Subcutaneous abdominal adipose tissue (tissue), 5 donors: Measurements from ENCODE around the gene PER2.

Experiments used
- H3K27ac ChIP-seq: one replicate; pipeline ENCODE4 v1.7.0; 2013; ENCODE audit warnings: low read depth, mild to moderate bottlenecking, inconsistent platforms, low read length, moderate library complexity
- H3K27me3 ChIP-seq, 5 donors: one replicate each; pipeline ENCODE4 v1.7.0; 2013; ENCODE audit warnings: low read length in 5 of 5, inconsistent platforms in 1 of 5; ENCODE audit not compliant: control insufficient read depth in 5 of 5, insufficient read depth in 4 of 5
- H3K36me3 ChIP-seq, 5 donors: one replicate each; pipeline ENCODE4 v1.7.0; 2013; ENCODE audit warnings: low read length in 5 of 5; ENCODE audit not compliant: control insufficient read depth in 5 of 5, insufficient read depth in 5 of 5
- H3K4me1 ChIP-seq, 5 donors: one replicate each; pipeline ENCODE4 v1.7.0; 2013; ENCODE audit warnings: low read length in 5 of 5, mild to moderate bottlenecking in 3 of 5, moderate library complexity in 1 of 5; ENCODE audit not compliant: control insufficient read depth in 5 of 5, insufficient read depth in 5 of 5
- H3K4me3 ChIP-seq, 5 donors: one replicate each; pipeline ENCODE4 v1.7.0; 2013; ENCODE audit warnings: low read length in 5 of 5, low read depth in 1 of 5
- H3K9ac ChIP-seq, 5 donors: one replicate each; pipeline ENCODE4 v1.7.0; 2013; ENCODE audit warnings: low read length in 5 of 5, mild to moderate bottlenecking in 4 of 5, moderate library complexity in 3 of 5
- H3K9me3 ChIP-seq, 5 donors: one replicate each; pipeline ENCODE4 v1.7.0; 2013; ENCODE audit warnings: low read length in 5 of 5; ENCODE audit not compliant: control insufficient read depth in 5 of 5
- donor health status: healthy.
- donor health status: healthy.
- donor health status: healthy.
- donor health status: healthy.
- donor health status: healthy.

Gene PER2

GRCh38 chr2:238271061-238271554, 17.3 kb downstream of the PER2 start:
- H3K4me3 ChIP-seq: no peak overlapping the region

GRCh38 chr2:238270606-238271005, 17.8 kb downstream of the PER2 start:
- Histone ChIP-seq H3K9ac (no peak overlapping the region), H3K9me3 (no peaks in the 10 kb centered on the region), H3K27ac (no peak overlapping the region), H3K4me1 (no peaks in the 10 kb centered on the region), H3K27me3 (no peaks in the 10 kb centered on the region), H3K36me3 (peaks cover 4 to 85% (median 73%) of the 10 kb centered on the region in 5 donors), H3K4me3 (no peak overlapping the region)

More at GRCh38 chr2:238271061-238271554, 17.3 kb downstream of the PER2 start:
- H3K4me1 ChIP-seq: no peaks in the 10 kb centered on the region
- H3K27me3 ChIP-seq: no peaks in the 10 kb centered on the region
- H3K27ac ChIP-seq: no peak overlapping the region
- H3K9ac ChIP-seq: no peak overlapping the region
- no peaks in the 10 kb centered on the region for H3K9me3 ChIP-seq
- peaks cover 4 to 87% (median 76%) of the 10 kb centered on the region in 5 donors for H3K36me3 ChIP-seq

- H3K36me3 ChIP-seq: peaks cover 6 to 85% (median 72%) of the 10 kb centered on the region in 5 donors
- H3K9ac ChIP-seq: no peak overlapping the region
- no peak overlapping the region for H3K27ac ChIP-seq
- no peak overlapping the region for H3K4me3 ChIP-seq
- H3K27me3 ChIP-seq: no peaks in the 10 kb centered on the region
- H3K4me1 ChIP-seq: peaks cover 0 to 4% (median under 1%) of the 10 kb centered on the region in 5 donors
- H3K9me3 ChIP-seq: no peaks in the 10 kb centered on the region
Measured at GRCh38 chr2:238269741-238270140, 18.7 kb downstream of the PER2 start.

GRCh38 chr2:238267884-238268680, 20.3 kb downstream of the PER2 start:
- peaks cover 0 to 21% (median 15%) of the 10 kb centered on the region in 5 donors for H3K4me1 ChIP-seq
- H3K27ac ChIP-seq: no peak overlapping the region
- peaks cover 6 to 75% (median 61%) of the 10 kb centered on the region in 5 donors for H3K36me3 ChIP-seq
- no peaks in the 10 kb centered on the region for H3K27me3 ChIP-seq
- no peak overlapping the region for H3K9ac ChIP-seq
- no peak overlapping the region for H3K4me3 ChIP-seq
- H3K9me3 ChIP-seq: no peaks in the 10 kb centered on the region

- Histone ChIP-seq H3K9me3 (no peaks in the 10 kb centered on the region), H3K27me3 (no peaks in the 10 kb centered on the region), H3K36me3 (peaks cover 6 to 73% (median 59%) of the 10 kb centered on the region in 5 donors), H3K4me1 (peaks cover 5 to 28% (median 22%) of the 10 kb centered on the region in 5 donors), H3K27ac (no peak overlapping the region), H3K9ac (no peak overlapping the region), H3K4me3 (no peak overlapping the region)
Measured at GRCh38 chr2:238267341-238267710, 21.1 kb downstream of the PER2 start.

- no peaks in the 10 kb centered on the region for H3K27me3 ChIP-seq
- no peak overlapping the region for H3K4me3 ChIP-seq
- no peak overlapping the region for H3K27ac ChIP-seq
- no peaks in the 10 kb centered on the region for H3K9me3 ChIP-seq
- peaks cover 5 to 38% (median 22%) of the 10 kb centered on the region in 5 donors for H3K4me1 ChIP-seq
- H3K36me3 ChIP-seq: peaks cover 6 to 75% (median 63%) of the 10 kb centered on the region in 5 donors
- H3K9ac ChIP-seq: no peak overlapping the region
Measured at GRCh38 chr2:238265605-238266004, 22.8 kb downstream of the PER2 start.

DNA sequence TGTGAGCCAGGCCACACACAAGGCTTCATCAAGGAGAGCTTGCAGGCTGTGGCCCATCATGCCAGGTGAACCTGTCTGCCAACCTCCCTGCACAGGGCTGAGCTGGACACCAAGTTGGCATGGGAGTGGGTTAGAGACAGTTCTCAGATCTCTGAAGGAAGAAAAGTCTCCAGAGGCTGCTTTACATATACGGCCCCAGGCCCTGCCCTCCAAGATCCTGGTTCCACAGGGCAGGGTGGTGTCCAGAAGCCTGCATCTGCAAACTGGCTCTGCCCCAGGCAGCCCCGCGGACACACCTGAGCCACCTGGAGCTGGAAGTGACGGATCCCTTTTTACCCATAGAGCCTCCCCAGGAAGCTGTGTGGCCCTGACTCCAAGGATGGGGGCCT, 24.3 kb downstream of the PER2 start:
- no peaks in the 10 kb centered on the region for H3K9me3 ChIP-seq
- peaks cover 6 to 73% (median 60%) of the 10 kb centered on the region in 5 donors for H3K36me3 ChIP-seq
- peaks cover 5 to 43% (median 22%) of the 10 kb centered on the region in 5 donors for H3K4me1 ChIP-seq
- H3K9ac ChIP-seq: no peak overlapping the region
- peak overlapping the region; percentile 37 for H3K27ac ChIP-seq
- H3K27me3 ChIP-seq: no peaks in the 10 kb centered on the region
- no peak overlapping the region for H3K4me3 ChIP-seq

GRCh38 chr2:238263204-238264071, 25.0 kb downstream of the PER2 start:
- peak overlapping the region; percentile 37 for H3K27ac ChIP-seq
- no peak overlapping the region for H3K9ac ChIP-seq
- H3K36me3 ChIP-seq: peaks cover 2 to 73% (median 59%) of the 10 kb centered on the region in 5 donors
- no peaks in the 10 kb centered on the region for H3K27me3 ChIP-seq
- no peaks in the 10 kb centered on the region for H3K9me3 ChIP-seq
- H3K4me3 ChIP-seq: no peak overlapping the region
- peaks cover 5 to 46% (median 24%) of the 10 kb centered on the region in 5 donors for H3K4me1 ChIP-seq

- H3K4me3 ChIP-seq: no peak overlapping the region
- peak overlapping the region in 1 of 5 donors; percentile 34 for H3K9ac ChIP-seq
- no peak overlapping the region for H3K27ac ChIP-seq
- H3K27me3 ChIP-seq: no peaks in the 10 kb centered on the region
- peaks cover 5 to 46% (median 24%) of the 10 kb centered on the region in 5 donors for H3K4me1 ChIP-seq
- H3K9me3 ChIP-seq: no peaks in the 10 kb centered on the region
- peaks cover 2 to 73% (median 59%) of the 10 kb centered on the region in 5 donors for H3K36me3 ChIP-seq
Measured at GRCh38 chr2:238262496-238263122, 25.8 kb downstream of the PER2 start.
